Activated CD8-positive, alpha-beta memory T cell treated with anti-CD3 and anti-CD28 coated beads for 4 hours (primary cell): Measurements from ENCODE around the gene CCSER1.
"Not testable (repeated sequence)": the region's sequence is repeated elsewhere in the genome, so short reads cannot be mapped to it uniquely, and the experiment has no call there.

Source experiments
- DNase-seq, 2 donors: peaks; one replicate each; pipeline ENCODE4 v3.0.0-alpha.2; 2020; ENCODE audit warnings: low read depth in 2 of 2

CCSER1 gene

DNA sequence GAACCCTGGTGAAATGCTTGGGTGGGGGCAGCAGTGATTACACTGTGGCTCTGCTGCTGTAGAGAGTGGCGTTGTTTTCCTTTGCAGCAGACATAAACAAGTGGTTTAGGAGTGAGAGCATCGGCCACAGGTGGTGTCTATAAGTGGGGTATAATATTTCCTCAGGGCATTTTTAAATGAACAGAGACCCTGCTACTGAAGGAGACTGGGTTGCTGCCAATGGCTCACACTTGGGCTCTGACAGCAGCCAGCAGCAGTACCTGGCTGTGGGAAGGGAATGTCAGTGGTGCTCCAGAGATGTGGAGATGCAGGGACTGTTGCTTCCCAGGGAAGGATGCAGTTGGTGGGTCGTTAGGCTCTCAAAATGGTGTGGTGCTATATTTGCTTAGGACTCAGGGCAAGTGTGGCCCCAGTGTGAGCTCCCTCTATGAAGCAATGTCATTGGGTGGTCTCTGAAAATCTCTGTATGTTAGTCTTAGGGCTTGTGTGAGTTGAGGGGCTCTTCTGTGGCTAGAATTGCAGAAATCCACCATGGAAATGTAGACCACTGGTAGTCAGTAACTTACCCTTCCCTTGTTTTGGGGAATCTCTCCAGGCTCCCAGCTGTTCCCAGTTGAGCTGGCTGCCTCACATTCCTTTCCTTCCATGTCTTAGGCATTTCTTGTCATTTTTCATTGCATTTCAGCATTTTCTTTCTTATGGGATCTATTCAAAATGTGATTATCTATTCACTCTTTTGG lies 1153.5 kb downstream of the CCSER1 start:
- no peak for DNase-seq

DNA sequence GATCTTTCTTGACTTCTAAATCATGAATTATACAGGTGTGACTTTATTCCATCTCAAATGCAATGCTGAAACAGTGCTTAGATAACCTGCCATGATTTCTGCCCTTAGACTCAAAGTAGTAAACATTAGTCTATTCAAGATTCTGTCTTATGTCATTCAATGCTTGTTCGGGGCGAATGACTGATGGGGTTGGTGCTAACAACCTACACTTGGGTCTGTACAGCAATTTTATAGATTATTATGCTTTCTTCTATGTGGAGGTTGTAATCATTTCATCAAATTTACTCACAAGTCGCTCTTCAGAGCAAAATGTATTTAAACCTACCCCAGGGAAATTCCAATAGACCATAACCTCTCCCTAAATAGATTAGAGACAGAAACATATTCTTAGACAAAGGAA lies 1155.0 kb downstream of the CCSER1 start:
- DNase-seq, result no peak

DNA sequence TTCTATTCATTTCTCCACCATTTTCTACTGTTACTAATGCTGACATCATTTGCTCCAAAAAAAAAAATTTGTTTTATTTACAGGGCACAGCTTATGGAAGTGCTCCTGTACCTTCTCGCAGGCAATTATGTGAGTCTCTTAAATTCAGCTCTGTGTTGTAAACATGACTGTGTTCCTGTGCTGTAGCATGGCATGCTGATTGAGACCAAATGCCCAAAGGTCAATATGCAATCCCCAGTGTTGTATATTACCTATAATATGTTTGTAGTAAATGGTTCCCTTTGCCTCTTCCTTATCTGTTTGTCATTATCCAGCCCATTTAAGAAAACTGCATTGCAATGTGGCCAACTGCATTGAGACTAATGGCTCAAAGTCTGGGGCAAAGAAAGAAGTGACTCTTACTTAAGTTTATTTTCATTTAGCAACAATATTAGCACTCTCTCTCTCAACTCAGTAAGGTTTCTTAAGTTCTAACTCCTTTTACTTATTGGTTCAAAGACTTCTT lies 1156.6 kb downstream of the CCSER1 start:
- no peak for DNase-seq

DNA sequence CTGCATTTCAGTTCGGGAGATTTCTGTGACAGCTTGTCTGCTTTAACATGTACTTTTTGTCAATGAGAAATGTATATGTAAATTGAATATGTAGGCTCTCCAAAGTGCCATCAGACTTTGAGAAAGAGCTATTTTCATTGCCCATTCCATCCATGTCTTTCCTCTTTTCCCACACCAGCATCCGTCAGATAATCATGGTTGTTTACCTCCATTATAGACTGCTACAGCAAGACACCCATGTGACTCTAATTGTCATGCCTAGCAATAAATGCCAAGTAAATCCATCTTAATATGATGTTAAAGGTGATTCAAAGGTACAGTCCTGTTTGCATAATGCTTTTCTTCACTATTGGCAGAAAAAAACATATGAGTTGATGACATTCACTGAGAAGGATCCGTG lies 1157.3 kb downstream of the CCSER1 start:
- no peak for DNase-seq

DNA sequence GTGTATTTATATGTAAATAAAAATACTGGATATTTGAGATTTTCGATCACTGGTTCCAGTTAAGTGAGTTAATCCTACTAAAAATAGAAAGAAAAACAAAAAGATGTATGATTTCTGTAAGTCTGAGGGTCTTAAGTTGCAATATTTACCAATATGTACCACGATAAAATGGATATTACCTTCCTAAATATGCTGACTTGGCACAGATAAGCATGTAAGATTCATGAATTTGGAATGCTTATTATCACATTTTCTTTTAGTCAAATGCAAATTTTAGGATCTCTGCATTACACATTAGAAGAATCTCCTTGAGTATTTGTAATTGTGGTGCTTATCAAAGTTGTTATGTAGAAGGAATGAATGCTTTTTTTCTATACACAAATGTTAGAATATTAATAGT lies 1158.3 kb downstream of the CCSER1 start:
- DNase-seq, result no peak

DNA sequence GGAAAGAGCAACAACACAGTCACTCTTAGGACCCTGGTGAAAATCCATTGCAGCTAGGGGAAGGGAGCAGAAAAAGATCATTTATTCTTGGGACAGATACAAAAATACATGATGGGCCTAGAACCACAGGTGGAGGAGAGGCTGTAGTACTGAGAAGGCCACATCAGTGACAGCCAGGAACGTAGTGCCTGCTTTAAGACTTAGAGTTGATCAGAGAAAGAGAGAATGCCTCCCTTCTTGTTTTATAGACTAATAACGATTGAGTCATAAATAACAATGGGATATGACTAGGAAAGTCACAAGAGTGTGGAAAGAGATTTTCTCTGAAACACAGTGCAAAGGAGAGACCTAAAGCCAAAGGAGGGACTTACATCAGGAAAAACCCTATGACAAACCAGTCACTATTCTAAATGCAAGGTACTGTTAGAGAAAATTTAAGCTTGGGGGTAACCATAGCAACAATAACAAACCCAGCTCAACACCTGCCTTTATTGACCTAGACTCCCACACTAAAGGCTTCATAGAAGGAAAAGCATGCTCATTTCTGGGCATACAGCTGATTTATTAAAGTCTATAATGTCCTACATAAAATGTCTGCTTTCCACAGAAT lies 1161.6 kb downstream of the CCSER1 start:
- no peak for DNase-seq

DNA sequence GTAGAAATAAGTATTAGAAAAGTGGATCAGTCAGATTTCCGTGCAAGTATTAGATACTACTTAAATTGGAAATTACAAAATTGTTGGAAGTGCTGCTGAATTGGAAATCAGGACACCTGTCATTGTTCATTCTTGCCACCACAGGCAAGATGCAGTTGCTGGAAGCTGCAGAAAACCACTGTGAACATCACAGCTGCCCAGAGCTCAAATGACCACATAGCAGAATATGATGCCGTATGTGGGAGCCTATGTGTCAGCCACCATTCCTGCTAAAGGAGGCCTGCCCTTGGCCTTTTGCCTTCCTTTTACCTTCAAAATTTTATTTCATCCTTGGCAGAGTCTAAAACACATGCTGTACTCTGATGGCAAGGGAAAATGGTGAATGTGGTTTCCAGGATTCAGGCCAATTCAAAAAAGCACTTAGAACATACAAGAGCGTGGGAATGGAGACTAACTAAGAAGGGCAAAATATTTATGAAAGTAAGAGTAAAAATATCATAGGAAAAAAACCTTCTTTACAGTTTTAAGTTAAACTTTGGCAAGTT lies 1171.0 kb downstream of the CCSER1 start:
- DNase-seq, result no peak

DNA sequence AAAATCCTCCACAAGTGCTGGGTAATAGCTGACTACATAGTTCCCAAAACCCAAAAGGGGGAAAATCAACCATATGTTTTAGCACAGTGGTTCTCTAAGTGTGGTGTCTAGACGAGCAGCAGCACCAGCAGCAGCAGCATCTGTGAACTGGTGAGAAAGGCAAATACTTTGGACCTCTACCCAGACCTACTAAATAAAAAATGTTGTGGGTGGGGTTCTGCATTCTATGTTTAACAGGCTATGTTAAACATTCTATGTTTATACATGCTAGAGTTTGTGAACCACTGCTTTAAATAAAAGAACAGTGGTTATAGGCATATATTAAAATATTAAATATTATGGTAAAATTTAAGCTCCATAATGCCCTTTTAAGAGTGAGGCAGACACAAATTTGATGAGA lies 1171.6 kb downstream of the CCSER1 start:
- no peak for DNase-seq

DNA sequence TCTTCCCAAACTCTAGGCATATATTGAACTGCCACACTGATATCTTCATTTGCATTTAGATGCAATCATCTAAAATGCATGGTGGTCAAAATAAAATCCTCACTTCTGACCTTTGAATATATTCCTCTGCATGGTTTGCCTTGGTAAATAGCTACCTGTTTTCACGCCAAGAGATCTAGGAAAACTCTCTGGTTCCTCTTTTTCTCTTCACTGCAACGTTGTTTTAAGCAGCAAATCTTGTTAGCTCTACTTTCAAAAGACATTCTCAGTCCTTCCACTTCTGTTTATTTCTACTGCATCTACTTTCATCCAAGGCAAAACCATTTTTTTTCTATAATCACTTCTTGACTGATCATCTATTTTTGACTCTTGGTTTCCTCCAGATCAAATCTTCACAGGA lies 1174.9 kb downstream of the CCSER1 start:
- DNase-seq, result no peak

DNA sequence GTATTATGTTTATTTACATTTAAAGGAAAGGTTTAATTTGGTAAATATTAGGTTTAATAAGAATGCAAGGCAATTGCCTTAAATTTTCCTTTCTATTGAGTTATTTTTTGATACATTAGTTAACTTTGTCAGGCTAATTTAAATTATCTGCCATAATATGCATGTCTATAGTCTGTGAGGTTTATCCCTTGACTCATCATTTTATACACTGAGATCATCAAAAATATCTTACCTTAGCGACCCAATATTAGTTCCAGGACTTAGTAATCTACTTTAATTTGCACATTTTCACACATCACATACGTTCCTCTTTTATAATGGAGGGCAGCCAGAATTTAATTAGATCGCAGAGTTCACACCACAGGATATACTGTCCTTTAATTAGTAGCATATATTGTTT lies 1177.1 kb downstream of the CCSER1 start:
- DNase-seq, result no peak

DNA sequence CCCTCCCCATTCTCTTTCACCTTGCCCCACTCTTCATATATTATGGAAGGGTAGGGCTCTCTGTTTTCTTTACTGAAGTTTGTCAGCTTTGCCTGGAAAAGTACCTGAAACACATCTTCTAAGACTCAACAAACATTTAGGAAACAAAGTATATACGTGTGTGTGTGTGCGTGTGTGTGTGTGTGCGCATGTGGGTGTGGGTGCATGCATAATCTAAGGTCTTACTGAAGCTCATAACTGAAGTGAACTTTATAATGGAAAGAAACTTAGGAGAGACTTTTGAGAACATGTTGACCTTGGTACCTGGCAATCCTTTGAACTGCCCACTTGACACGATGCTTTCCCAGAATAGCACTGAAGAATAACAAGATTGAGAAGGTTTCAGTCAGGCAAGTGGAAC lies 1190.2 kb downstream of the CCSER1 start:
- no peak for DNase-seq

DNA sequence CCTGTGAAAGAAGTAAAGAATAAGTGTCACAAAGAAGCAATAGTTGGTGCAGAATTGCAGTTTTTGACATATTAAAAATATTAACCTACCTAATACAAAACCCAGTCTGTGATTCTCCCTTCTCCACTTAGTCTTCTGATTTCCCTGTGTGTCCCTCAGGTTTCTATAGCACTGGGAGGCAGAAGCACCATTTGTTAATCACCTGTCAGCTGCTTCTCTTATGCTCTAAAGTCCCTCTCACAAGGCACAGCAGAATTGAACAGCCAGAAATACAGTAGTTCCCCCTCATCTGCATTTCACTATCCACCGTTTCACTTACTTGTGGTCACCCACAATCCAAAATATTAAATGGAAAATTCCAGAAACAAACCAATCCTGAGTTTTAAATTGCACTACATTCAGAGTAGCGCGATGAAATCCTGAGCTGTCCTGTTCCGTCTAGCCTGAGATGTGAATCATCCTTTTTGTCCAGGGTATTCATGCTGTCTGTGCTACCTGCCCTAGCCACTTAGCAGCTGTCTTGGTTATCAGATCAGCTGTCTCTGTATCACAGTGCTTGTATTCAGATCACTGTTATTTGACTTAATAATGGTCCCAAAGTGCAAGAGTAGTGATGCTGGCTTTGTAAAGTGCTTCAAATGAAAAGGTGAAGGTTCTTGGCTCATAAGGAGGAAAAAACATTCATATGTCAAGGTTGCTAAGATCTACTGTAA lies 1192.5 kb downstream of the CCSER1 start:
- DNase-seq, result no peak

DNA sequence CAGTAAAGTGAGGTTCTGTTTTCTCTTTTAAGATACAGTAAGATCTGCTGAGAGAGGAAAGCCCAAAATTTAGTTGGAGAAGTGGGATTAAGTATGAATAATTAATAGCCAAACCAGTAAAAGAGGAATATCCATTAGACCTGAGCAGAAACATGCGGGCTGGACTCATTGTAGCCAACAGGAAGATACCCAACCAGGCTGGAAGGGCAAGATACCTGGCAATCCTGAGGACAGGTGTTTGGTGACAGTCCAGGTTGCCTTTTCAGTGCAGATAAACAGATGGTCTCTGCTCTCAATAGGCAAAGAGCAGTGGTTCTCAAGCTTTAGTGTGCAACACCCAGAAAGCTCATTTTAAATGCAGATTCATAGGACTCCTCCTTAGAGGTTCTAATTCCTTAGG lies 1195.8 kb downstream of the CCSER1 start:
- no peak for DNase-seq

DNA sequence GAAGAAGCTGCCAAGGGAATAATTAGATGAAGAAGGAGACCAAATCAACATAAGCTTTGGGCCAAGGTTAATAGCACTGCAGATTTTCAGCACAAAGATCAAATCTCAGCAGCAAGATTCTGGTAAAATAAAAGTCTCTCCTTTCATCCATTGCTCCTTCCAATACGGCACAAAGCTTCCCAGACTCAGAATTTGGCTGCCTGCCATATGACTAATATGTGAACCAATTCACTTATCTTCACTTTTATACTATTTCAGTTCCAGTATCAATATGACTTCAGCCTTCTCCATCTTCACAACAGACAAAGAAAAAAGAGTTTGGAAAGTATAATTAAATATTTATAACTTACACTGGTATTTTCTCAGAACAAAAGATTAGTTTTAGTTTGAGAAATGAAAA lies 1198.3 kb downstream of the CCSER1 start:
- DNase-seq, result no peak

DNA sequence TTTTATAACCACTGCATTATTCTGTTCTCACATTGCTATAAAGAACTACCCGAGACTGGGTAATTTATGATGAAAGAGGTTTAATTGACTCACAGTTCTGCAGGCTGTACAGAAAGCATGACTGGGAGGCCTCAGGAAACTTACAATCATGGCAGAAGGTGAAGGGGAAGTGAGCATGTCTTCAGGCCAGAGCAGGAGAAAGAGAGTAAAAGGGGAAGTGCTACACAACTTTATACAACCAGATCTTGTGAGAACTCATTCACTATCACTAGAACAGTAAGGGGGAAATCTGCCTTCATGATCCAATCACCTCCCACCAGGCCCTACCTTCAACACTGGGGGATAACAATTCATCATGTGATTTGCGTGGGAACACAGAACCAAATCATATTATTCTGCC lies 1199.0 kb downstream of the CCSER1 start:
- not testable (repeated sequence) for DNase-seq

DNA sequence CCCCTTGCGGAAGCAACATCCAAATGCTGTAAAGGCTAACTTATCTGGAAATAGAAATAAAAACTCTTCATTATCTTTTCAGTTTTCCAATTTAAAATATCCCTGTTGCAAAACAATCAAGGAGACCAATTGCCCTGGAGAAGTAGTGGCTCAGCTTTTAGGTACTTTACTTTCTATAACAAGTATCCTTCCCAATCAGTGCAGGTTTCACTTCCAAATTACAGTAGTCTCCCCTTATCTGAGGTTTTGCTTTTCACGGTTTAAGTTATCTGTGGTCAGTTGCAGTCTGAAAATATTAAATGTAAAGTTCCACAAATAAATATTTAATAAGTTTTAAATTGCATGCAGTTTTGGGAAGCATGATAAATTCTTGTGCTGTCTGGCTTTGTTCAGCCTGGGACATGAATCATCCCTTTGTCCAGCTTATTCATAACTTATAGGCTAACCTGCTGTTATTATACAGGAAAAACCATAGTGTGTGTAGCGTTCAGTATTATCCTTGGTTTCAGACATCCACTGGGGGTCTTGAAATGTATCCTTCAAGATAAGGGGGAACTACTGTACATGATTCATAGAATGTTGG lies 1203.5 kb downstream of the CCSER1 start:
- no peak for DNase-seq

DNA sequence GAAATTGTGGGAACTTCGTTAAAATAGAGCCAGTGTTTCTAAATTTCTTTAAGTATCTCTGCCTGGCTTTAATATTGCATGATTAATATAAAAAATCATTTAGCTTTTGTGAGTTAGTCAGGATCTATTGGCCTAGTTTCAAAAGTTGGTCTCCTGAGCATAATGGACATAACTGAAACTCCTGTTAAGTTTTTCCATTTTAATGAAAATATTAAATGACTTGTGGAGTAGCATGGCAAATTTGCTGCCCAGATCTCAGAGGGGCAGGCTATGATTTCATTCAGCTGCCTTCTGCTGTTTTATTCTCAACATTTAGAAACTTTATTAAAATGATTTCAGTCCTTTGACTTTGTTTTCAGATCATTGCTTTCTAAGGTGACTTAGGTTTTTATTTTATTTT lies 1213.6 kb downstream of the CCSER1 start:
- DNase-seq, result no peak

DNA sequence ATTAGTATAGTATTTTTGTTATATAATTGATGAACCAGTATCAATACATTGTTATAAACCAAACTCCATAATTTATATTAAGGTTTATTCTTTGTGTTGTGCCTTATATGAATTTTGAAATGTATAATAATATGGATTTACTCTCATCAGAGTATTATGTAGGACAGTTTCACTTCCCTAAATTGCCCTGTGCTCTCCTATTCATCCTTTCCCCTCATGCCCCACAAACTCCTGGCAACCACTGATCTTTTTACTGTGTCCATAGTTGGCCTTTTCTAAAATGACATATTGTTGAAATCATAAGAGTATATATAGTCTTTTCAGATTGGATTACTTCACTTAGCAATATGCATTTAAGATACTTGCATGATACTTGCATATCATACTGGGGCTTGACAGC lies 1218.4 kb downstream of the CCSER1 start:
- DNase-seq, result no peak

DNA sequence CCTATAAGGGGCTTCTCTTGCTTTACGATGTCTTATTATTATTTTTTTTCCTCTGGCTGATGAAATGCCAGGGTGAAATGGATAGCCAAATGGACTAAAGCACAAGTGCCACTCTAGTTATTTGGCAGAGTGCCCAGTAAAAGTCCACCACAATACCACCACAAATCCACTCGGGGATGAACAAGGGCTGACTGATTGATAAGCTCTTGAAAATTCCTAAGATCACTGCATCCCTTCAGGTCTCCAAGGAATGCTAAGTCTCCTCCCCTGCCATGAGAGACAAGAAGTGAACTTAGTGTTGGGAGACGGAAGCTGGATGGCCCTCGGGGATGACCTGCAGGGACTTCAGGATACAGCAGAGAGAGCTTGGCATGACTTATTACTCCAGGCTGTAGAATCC lies 1229.3 kb downstream of the CCSER1 start:
- DNase-seq, result not testable (repeated sequence)

DNA sequence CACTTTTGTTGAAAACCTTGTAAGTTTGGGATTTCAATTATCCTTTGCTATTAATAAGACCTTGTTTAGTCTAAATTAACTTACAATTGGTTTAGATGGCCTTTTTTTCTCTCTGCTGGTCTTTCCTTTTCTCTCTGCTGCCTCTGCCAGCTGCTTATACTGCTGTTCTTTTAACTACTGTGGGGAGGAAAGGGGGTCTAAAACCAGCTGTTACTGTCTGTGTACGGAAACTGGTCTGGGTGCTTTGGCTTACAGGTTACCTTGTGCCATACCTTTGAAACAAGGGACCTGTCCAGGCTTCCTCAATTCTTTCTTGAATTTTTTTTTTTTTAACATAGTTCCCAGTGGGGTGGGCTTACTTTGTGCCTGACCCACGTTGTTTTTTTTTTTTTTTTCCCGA lies 1230.8 kb downstream of the CCSER1 start:
- DNase-seq, result not testable (repeated sequence)

DNA sequence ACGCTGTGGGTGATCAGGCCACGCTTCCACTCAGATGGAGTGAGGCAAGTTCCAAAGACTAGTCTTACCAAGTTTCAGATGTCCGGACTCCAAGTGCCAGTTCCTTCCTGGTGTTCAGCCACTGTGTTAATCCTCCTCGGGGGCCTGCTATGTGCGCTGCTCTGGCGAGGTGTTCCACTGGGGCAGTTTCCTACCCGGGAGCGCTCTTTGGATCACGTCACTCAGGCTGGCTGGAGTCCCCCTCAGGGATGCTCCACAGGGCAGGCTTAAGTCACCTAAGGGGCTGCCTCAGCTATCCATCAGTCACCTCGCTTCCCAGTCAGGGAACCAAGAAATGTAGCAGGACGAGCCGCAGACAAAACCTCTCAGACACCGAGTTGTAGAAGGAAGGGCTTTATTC lies 1231.4 kb downstream of the CCSER1 start:
- not testable (repeated sequence) for DNase-seq
